HEK293 (cell line): ENCODE data around the gene TNS1.

ENCODE experiments used
- CTCF ChIA-PET: fragments of 350-600 bp; formaldehyde crosslinking; extraction: SDS; loops from one replicate; lab custom pipeline; 2021; ENCODE audit warnings: antibody characterized with exemption; lab: Yijun Ruan, JAX
- POLR2A ChIA-PET: fragments of 300-600 bp; formaldehyde crosslinking; extraction: SDS; loops from one replicate; lab custom pipeline; 2020; ENCODE audit warnings: antibody characterized with exemption, inconsistent platforms; lab: Yijun Ruan, JAX
- H3K27ac ChIP-seq: fragments of 200-500 bp; sonication (Bioruptor generic); 2 replicates; pipeline ENCODE4 v1.5.1; 2014; ENCODE audit warnings: low read depth, low read length, control low read depth, inconsistent platforms; ENCODE audit errors: extremely low read depth
- H3K36me3 ChIP-seq, 2 experiments: fragments of 200-500 bp in 1 of 2; sonication (Bioruptor generic) in 1 of 2; 1 replicate in 1 of 2; 2 replicates in 1 of 2; pipeline ENCODE4 v1.5.1; 2014 to 2017; ENCODE audit warnings: inconsistent platforms in 2 of 2, low read length in 2 of 2; ENCODE audit not compliant: control insufficient read depth in 2 of 2, insufficient read depth in 1 of 2
- H3K4me1 ChIP-seq: fragments of 200-500 bp; sonication (Bioruptor generic); 2 replicates; pipeline ENCODE4 v1.5.1; 2014; ENCODE audit warnings: mild to moderate bottlenecking, low read length, inconsistent platforms; ENCODE audit not compliant: control insufficient read depth, insufficient read depth
- H3K4me3 ChIP-seq: 2 replicates; pipeline ENCODE4 v1.5.1; 2011; ENCODE audit warnings: low read depth, mild to moderate bottlenecking, control low read depth, low read length, moderate library complexity
- H3K9me3 ChIP-seq: fragments of 200-500 bp; sonication (Bioruptor generic); 2 replicates; pipeline ENCODE4 v1.5.1; 2014; ENCODE audit warnings: low read depth, low read length, inconsistent platforms; ENCODE audit not compliant: control insufficient read depth, insufficient read depth
- BCL11B ChIP-seq: fragments of 450-650 bp; formaldehyde crosslinking; IDR thresholded peaks from 2 replicates; pipeline ENCODE4 v1.5.1; 2016; ENCODE audit warnings: low read depth, missing biosample characterization, missing genetic modification characterization
- BCL6B ChIP-seq: fragments of 450-650 bp; formaldehyde crosslinking; IDR thresholded peaks from 2 replicates; pipeline ENCODE4 v1.5.1; 2017; ENCODE audit warnings: missing biosample characterization, missing genetic modification characterization
- EGR2 ChIP-seq: fragments of 450-650 bp; formaldehyde crosslinking; IDR thresholded peaks from 2 replicates; pipeline ENCODE4 v1.5.1; 2016; ENCODE audit warnings: low read depth, missing biosample characterization, missing genetic modification characterization
- IKZF3 ChIP-seq: fragments of 450-650 bp; IDR thresholded peaks from 2 replicates; pipeline ENCODE4 v1.5.0; 2018; ENCODE audit warnings: missing biosample characterization, mild to moderate bottlenecking, missing genetic modification characterization, moderate library complexity
- INSM2 ChIP-seq: fragments of 450-650 bp; formaldehyde crosslinking; IDR thresholded peaks from 2 replicates; pipeline ENCODE4 v1.5.1; 2016; ENCODE audit warnings: missing biosample characterization, missing genetic modification characterization
- KLF16 ChIP-seq: fragments of 450-650 bp; formaldehyde crosslinking; IDR thresholded peaks from 2 replicates; pipeline ENCODE4 v1.5.1; 2017; ENCODE audit warnings: missing biosample characterization, missing genetic modification characterization
- PRDM10 ChIP-seq: fragments of 450-650 bp; formaldehyde crosslinking; IDR thresholded peaks from 2 replicates; pipeline ENCODE4 v1.5.1; 2016; ENCODE audit warnings: missing biosample characterization, missing genetic modification characterization
- SALL2 ChIP-seq: fragments of 450-650 bp; formaldehyde crosslinking; IDR thresholded peaks from 2 replicates; pipeline ENCODE4 v1.5.0; 2017; ENCODE audit warnings: missing biosample characterization, mild to moderate bottlenecking, missing genetic modification characterization, borderline replicate concordance
- SCRT2 ChIP-seq: fragments of 450-650 bp; formaldehyde crosslinking; IDR thresholded peaks from 2 replicates; pipeline ENCODE4 v1.5.1; 2016; ENCODE audit warnings: missing biosample characterization, missing genetic modification characterization
- SP3 ChIP-seq: fragments of 450-650 bp; formaldehyde crosslinking; IDR thresholded peaks from 2 replicates; pipeline ENCODE4 v1.5.1; 2016; ENCODE audit warnings: missing biosample characterization, missing genetic modification characterization
- ZNF10 ChIP-seq: fragments of 450-650 bp; formaldehyde crosslinking; IDR thresholded peaks from 2 replicates; pipeline ENCODE4 v1.5.1; 2017; ENCODE audit warnings: missing biosample characterization, missing genetic modification characterization
- ZNF140 ChIP-seq: fragments of 450-650 bp; formaldehyde crosslinking; IDR thresholded peaks from 2 replicates; pipeline ENCODE4 v1.5.1; 2016; ENCODE audit warnings: missing biosample characterization, missing genetic modification characterization
- ZNF324 ChIP-seq: fragments of 450-650 bp; formaldehyde crosslinking; IDR thresholded peaks from 2 replicates; pipeline ENCODE4 v1.5.1; 2016; ENCODE audit warnings: missing biosample characterization, missing genetic modification characterization
- ZNF37A ChIP-seq: fragments of 450-650 bp; IDR thresholded peaks from 2 replicates; pipeline ENCODE4 v1.5.1; 2018; ENCODE audit warnings: missing biosample characterization, missing genetic modification characterization
- ZNF416 ChIP-seq: fragments of 450-650 bp; formaldehyde crosslinking; IDR thresholded peaks from 2 replicates; pipeline ENCODE4 v1.5.1; 2016; ENCODE audit warnings: missing biosample characterization, missing genetic modification characterization
- ZNF510 ChIP-seq: fragments of 450-650 bp; formaldehyde crosslinking; IDR thresholded peaks from 2 replicates; pipeline ENCODE4 v1.5.1; 2018; ENCODE audit warnings: mild to moderate bottlenecking, missing genetic modification characterization, missing biosample characterization; ENCODE audit not compliant: insufficient replicate concordance
- ZNF513 ChIP-seq: fragments of 450-650 bp; IDR thresholded peaks from 2 replicates; pipeline ENCODE4 v1.5.1; 2018; ENCODE audit warnings: missing biosample characterization, missing genetic modification characterization
- ZNF600 ChIP-seq: fragments of 450-650 bp; formaldehyde crosslinking; IDR thresholded peaks from 2 replicates; pipeline ENCODE4 v1.5.1; 2016; ENCODE audit warnings: missing biosample characterization, missing genetic modification characterization
- ZNF704 ChIP-seq: fragments of 450-650 bp; formaldehyde crosslinking; IDR thresholded peaks from 2 replicates; pipeline ENCODE4 v1.5.1; 2016; ENCODE audit warnings: missing biosample characterization, missing genetic modification characterization
- ZSCAN4 ChIP-seq: fragments of 450-650 bp; formaldehyde crosslinking; IDR thresholded peaks from 2 replicates; pipeline ENCODE4 v1.5.1; 2017; ENCODE audit warnings: missing biosample characterization, missing genetic modification characterization

The TNS1 gene

GRCh38 chr2:217876253-217876570 lies 126.6 kb downstream of the TNS1 start (continued):
- TF ChIP-seq ZNF510 (tag by site-specific recombination) = no peak
- no peak for TF ChIP-seq ZNF416 (tag by site-specific recombination)
- no peak for TF ChIP-seq ZNF600 (tag by site-specific recombination)
- TF ChIP-seq BCL6B = no peak
- no peak for TF ChIP-seq IKZF3 (tag by site-specific recombination)
- no peak for TF ChIP-seq EGR2
- no peak for TF ChIP-seq ZNF37A (tag by site-specific recombination)
- TF ChIP-seq SP3 (tag by site-specific recombination) = no peak
- no peak for TF ChIP-seq ZNF10 (tag by site-specific recombination)
- no peak for TF ChIP-seq ZNF704
- TF ChIP-seq, all 188 proteins: peak for 0

- Histone ChIP-seq H3K9me3 (no peaks in the 10 kb centered on the region), H3K36me3 (no peaks in the 10 kb centered on the region)
- CTCF ChIA-PET = interaction anchor here (1.1 to 4.5 kb wide), 4 partner anchors 11 to 159 kb away, joined by 3 to 36 read pairs (median 11); no protein-coding TSS in a partner anchor
- TF ChIP-seq ZNF513 (tag by site-specific recombination) (no peak), PRDM10 (tag by site-specific recombination) (no peak), ZNF140 (tag by site-specific recombination) (no peak), ZNF324 (no peak), INSM2 (tag by site-specific recombination) (no peak), KLF16 (no peak), SCRT2 (tag by site-specific recombination) (no peak), ZSCAN4 (tag by site-specific recombination) (no peak), SALL2 (tag by site-specific recombination) (no peak), BCL11B (tag by site-specific recombination) (no peak)
- TF ChIP-seq, all 188 proteins: peak for 0
- H3K4me1 ChIP-seq = no peaks in the 10 kb centered on the region
- H3K27ac ChIP-seq = no peak overlapping the region
- POLR2A ChIA-PET = no interaction called here
- H3K4me3 ChIP-seq = no peak overlapping the region
These were observed 127.1 kb downstream of the TNS1 start for GRCh38 chr2:217875556-217876252.
